ENCODE results near the gene MYH16. TPM values are rescaled to one million over a fixed set of nuclear protein-coding genes. Genes with fewer than 3 reads are reported as not detected.
"Not testable (repeated sequence)": the region's sequence is repeated elsewhere in the genome, so short reads cannot be mapped to it uniquely, and the experiment has no call there.

MYH16 gene
- total RNA-seq, 1 experiment from 2014 or later: 0.57 TPM

- Histone ChIP-seq H3K9ac (ENCODE audit: low read length) (no peak overlapping the region), H3K36me3 (ENCODE audit: control insufficient read depth in 1 of 2, insufficient read depth in 2 of 2, low read length in 2 of 2) (no peaks in the 10 kb centered on the region), H3K4me2 (ENCODE audit: low read length) (peak overlapping the region; percentile 70; the same call in 1 of the 2 replicates), H3K27me3 (ENCODE audit: insufficient read depth, low read length) (no peaks in the 10 kb centered on the region), H2AFZ (ENCODE audit: low read depth, low read length, poor library complexity, severe bottlenecking) (no peak overlapping the region), H3K4me3 (replicated peaks in 1 of 2; ENCODE audit: low read depth in 1 of 2, low read length in 2 of 2) (no peak overlapping the region), H3K9me3 (ENCODE audit: control insufficient read depth in 1 of 2, insufficient read depth in 1 of 2, low read depth in 1 of 2, low read length in 2 of 2) (no peaks in the 10 kb centered on the region), H3K79me2 (ENCODE audit: insufficient read depth, low read length) (no peaks in the 10 kb centered on the region), H4K20me1 (ENCODE audit: insufficient read depth) (no peaks in the 10 kb centered on the region), H3K9me2 (ENCODE audit: insufficient read depth) (no peaks in the 10 kb centered on the region), H3K27ac (ENCODE audit: low read depth, low read length) (no peak overlapping the region), H3K4me1 (ENCODE audit: control insufficient read depth in 1 of 2, insufficient read depth in 2 of 2, low read length in 2 of 2) (peaks cover 14 to 49% of the 10 kb centered on the region in 2 experiments)
- ATAC-seq (no peak), DNase-seq (ENCODE audit: low read depth, low spot score) (no peak)
- ChIA-PET RAD21 (ENCODE audit: low non-redundant PET in 1 of 2, low total read pairs in 2 of 2, uncharacterized antibody in 2 of 2, unreplicated experiment in 2 of 2) (interaction anchor here in 1 of 2 experiments (0.7 kb wide), 1 partner anchor 229 kb away, joined by 3 read pairs; no protein-coding TSS in a partner anchor), POLR2A (interaction anchor here (0.6 kb wide), 1 partner anchor 126 kb away, joined by 3 read pairs; no protein-coding TSS in a partner anchor), CTCF (no interaction called here)
- intact Hi-C loops (cut with micrococcal nuclease): no loop called here
- BruUV-seq (replicated peaks): no TSS peak
- TF ChIP-seq POLR2AphosphoS5 (IDR thresholded peaks at IDR 0.05; ENCODE audit: low read depth, low read length): no peak
Measured at GRCh38 chr7:99268577-99268908, 4.1 kb upstream of the MYH16 start.

DNA sequence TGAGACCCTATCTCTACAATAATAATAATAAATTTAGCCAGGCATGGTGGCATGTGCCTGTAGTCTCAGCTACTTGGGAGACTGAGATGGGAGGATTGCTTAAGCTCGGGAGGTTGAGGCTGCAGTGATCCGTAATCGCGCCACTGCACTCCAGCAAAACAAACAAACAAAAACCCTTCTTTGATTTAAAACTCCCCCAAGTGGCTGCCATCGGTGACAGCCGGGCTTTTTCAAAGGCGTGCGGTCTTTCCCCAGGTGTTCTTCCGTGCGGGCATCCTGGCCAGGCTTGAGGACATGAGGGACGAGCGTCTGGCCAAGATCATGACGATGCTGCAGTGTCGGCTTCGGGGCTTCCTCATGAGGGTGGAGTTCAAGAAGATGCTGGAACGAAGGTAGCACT lies 1.9 kb upstream of the MYH16 start:
- Histone ChIP-seq H3K9me3 (ENCODE audit: control insufficient read depth in 1 of 2, insufficient read depth in 1 of 2, low read depth in 1 of 2, low read length in 2 of 2) (no peaks in the 10 kb centered on the region), H3K4me3 (replicated peaks in 1 of 2; ENCODE audit: low read depth in 1 of 2, low read length in 2 of 2) (no peak overlapping the region), H2AFZ (ENCODE audit: low read depth, low read length, poor library complexity, severe bottlenecking) (no peak overlapping the region), H3K27me3 (ENCODE audit: insufficient read depth, low read length) (no peaks in the 10 kb centered on the region), H3K9ac (ENCODE audit: low read length) (no peak overlapping the region), H3K4me1 (ENCODE audit: control insufficient read depth in 1 of 2, insufficient read depth in 2 of 2, low read length in 2 of 2) (peaks cover 21 to 70% of the 10 kb centered on the region in 2 experiments), H4K20me1 (ENCODE audit: insufficient read depth) (no peaks in the 10 kb centered on the region), H3K4me2 (ENCODE audit: low read length) (peak overlapping the region; percentile 53), H3K79me2 (ENCODE audit: insufficient read depth, low read length) (no peaks in the 10 kb centered on the region), H3K36me3 (ENCODE audit: control insufficient read depth in 1 of 2, insufficient read depth in 2 of 2, low read length in 2 of 2) (no peaks in the 10 kb centered on the region), H3K9me2 (ENCODE audit: insufficient read depth) (no peaks in the 10 kb centered on the region), H3K27ac (ENCODE audit: low read depth, low read length) (no peak overlapping the region)
- ATAC-seq (no peak), DNase-seq (ENCODE audit: low read depth, low spot score) (no peak)
- RAD21 ChIA-PET (ENCODE audit: low non-redundant PET in 1 of 2, low total read pairs in 2 of 2, uncharacterized antibody in 2 of 2, unreplicated experiment in 2 of 2): no interaction called here
- no TSS peak for BruUV-seq (replicated peaks)
- POLR2A ChIA-PET: no interaction called here
- CTCF ChIA-PET: no interaction called here
- no peak for TF ChIP-seq SIN3A (IDR thresholded peaks at IDR 0.05; ENCODE audit: low read depth)
- peak in 2 of 3 experiments; percentile 10 to 24; a peak in 1 of 6 replicates for TF ChIP-seq CTCF (IDR thresholded peaks at IDR 0.05 in 2 of 3, conservative IDR thresholded peaks at IDR 0.05 in 1 of 3; ENCODE audit: borderline replicate concordance in 1 of 3, insufficient read depth in 1 of 3, low read depth in 2 of 3, low read length in 2 of 3)
- intact Hi-C loops (cut with micrococcal nuclease): loop anchor here (1.0 kb wide), 1 partner anchor 230 kb away; no protein-coding TSS in a partner anchor

GRCh38 chr7:99273561-99273960 lies 922 bp downstream of the MYH16 start:
- H3K9me2 ChIP-seq (ENCODE audit: insufficient read depth); H3K27me3 ChIP-seq (ENCODE audit: insufficient read depth, low read length); RAD21 ChIA-PET (ENCODE audit: low non-redundant PET in 1 of 2, low total read pairs in 2 of 2, uncharacterized antibody in 2 of 2, unreplicated experiment in 2 of 2); DNase-seq (ENCODE audit: low read depth, low spot score); BruUV-seq (replicated peaks); ATAC-seq; H3K9me3 ChIP-seq (ENCODE audit: control insufficient read depth in 1 of 2, insufficient read depth in 1 of 2, low read depth in 1 of 2, low read length in 2 of 2); H3K36me3 ChIP-seq (ENCODE audit: control insufficient read depth in 1 of 2, insufficient read depth in 2 of 2, low read length in 2 of 2); H4K20me1 ChIP-seq (ENCODE audit: insufficient read depth); H3K79me2 ChIP-seq (ENCODE audit: insufficient read depth, low read length); intact Hi-C loops (cut with micrococcal nuclease): not testable (repeated sequence)
- Histone ChIP-seq H2AFZ (ENCODE audit: low read depth, low read length, poor library complexity, severe bottlenecking) (peak overlapping the region; percentile 95), H3K9ac (ENCODE audit: low read length) (peak overlapping the region; percentile 66), H3K4me2 (ENCODE audit: low read length) (peak overlapping the region; percentile 81), H3K4me3 (replicated peaks in 1 of 2; ENCODE audit: low read depth in 1 of 2, low read length in 2 of 2) (peak overlapping the region in 1 of 2 experiments; percentile 51; a peak in 2 of 4 replicates), H3K4me1 (ENCODE audit: control insufficient read depth in 1 of 2, insufficient read depth in 2 of 2, low read length in 2 of 2) (peaks cover 8 to 50% of the 10 kb centered on the region in 2 experiments), H3K27ac (ENCODE audit: low read depth, low read length) (peak overlapping the region; percentile 56)
- POLR2A ChIA-PET: interaction anchor here (1.0 to 1.3 kb wide), 2 partner anchors 111 to 131 kb away, joined by 3 to 5 read pairs; no protein-coding TSS in a partner anchor
- CTCF ChIA-PET: interaction anchor here (1.2 kb wide), 1 partner anchor 233 kb away, joined by 3 read pairs; no protein-coding TSS in a partner anchor

DNA sequence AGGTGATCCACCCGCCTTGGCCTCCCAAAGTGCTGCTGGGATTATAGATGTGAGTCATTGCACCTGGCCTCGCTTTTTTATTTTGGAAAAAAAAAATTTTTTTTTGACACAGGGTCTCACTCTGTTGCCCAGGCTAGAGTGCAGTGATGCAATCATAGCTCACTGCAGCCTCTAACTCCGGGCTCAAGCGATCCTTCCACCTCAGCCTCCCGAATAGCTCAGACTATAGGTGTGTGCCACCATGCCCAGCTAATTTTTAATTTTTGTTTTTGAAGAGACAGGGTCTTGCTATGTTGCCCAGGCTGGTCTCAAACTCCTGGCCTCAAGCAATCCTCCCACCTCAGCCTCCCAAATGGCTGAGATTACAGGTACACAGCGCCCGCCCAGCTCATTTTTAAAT lies 2.3 kb downstream of the MYH16 start:
- BruUV-seq (replicated peaks); ATAC-seq; H3K36me3 ChIP-seq (ENCODE audit: control insufficient read depth in 1 of 2, insufficient read depth in 2 of 2, low read length in 2 of 2); RAD21 ChIA-PET (ENCODE audit: low non-redundant PET in 1 of 2, low total read pairs in 2 of 2, uncharacterized antibody in 2 of 2, unreplicated experiment in 2 of 2); H3K9me3 ChIP-seq (ENCODE audit: control insufficient read depth in 1 of 2, insufficient read depth in 1 of 2, low read depth in 1 of 2, low read length in 2 of 2); DNase-seq (ENCODE audit: low read depth, low spot score); H3K79me2 ChIP-seq (ENCODE audit: insufficient read depth, low read length); H3K27me3 ChIP-seq (ENCODE audit: insufficient read depth, low read length); H2AFZ ChIP-seq (ENCODE audit: low read depth, low read length, poor library complexity, severe bottlenecking); H4K20me1 ChIP-seq (ENCODE audit: insufficient read depth); H3K9me2 ChIP-seq (ENCODE audit: insufficient read depth): not testable (repeated sequence)
- Histone ChIP-seq H3K4me1 (ENCODE audit: control insufficient read depth in 1 of 2, insufficient read depth in 2 of 2, low read length in 2 of 2) (peaks cover 8 to 44% of the 10 kb centered on the region in 2 experiments), H3K4me2 (ENCODE audit: low read length) (peak overlapping the region; percentile 81), H3K9ac (ENCODE audit: low read length) (peak overlapping the region; percentile 66), H3K27ac (ENCODE audit: low read depth, low read length) (peak overlapping the region; percentile 56; the same call in 1 of the 2 replicates), H3K4me3 (replicated peaks in 1 of 2; ENCODE audit: low read depth in 1 of 2, low read length in 2 of 2) (peak overlapping the region in 1 of 2 experiments; percentile 51; a peak in 2 of 4 replicates)
- ChIA-PET POLR2A (interaction anchor here (0.6 to 1.3 kb wide), 2 partner anchors 112 to 130 kb away, joined by 3 to 5 read pairs; no protein-coding TSS in a partner anchor), CTCF (interaction anchor here (1.2 to 1.4 kb wide), 2 partner anchors 14 to 235 kb away, joined by 3 read pairs; no protein-coding TSS in a partner anchor)
- intact Hi-C loops (cut with micrococcal nuclease): loop anchor here (1.0 kb wide), 2 partner anchors 38 to 235 kb away; no protein-coding TSS in a partner anchor

Measured in HCT116 (cell line).